Gastrocnemius medialis (tissue), 4 donors: ENCODE results near the gene COBL.

Experiments
- POLR2A ChIP-seq, 2 donors: fragments of 450-650 bp; IDR thresholded peaks; one replicate each; pipeline ENCODE4 v1.6.1; 2017; ENCODE audit warnings: antibody characterized with exemption in 2 of 2, mild to moderate bottlenecking in 2 of 2, moderate library complexity in 2 of 2
- TF ChIP-seq, protein P1 (sequence below), 5 experiments: fragments of 450-650 bp in 3 of 5; fragments of 200-600 bp in 2 of 5; sonication (generic) in 2 of 5; IDR thresholded peaks in 4 of 5; conservative IDR thresholded peaks in 1 of 5; 1 replicate in 4 of 5; 2 replicates in 1 of 5; pipeline ENCODE4 v1.5.1; 2016 to 2019; ENCODE audit warnings: antibody characterized with exemption in 5 of 5, mild to moderate bottlenecking in 3 of 5, moderate library complexity in 3 of 5

DNA sequence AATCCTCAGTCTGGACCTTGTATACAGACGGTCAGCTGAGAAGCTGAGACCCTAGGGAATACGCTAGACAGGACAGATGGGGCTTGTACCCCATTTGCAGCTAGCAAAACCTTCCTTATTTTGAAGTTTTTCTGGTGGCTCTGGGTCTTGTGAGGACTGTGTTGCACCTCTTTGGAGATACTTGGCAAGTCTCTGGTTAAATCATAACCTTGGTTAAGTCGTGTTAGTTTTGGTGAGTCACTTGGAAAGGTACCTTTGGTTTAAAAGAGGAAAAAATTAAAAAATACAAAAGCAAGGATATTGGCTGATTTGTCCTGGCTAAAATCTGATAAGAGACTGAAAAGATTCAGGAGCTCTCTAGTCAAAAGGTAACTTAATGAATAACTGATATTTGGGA is 140.6 kb downstream of the COBL start:
- TF ChIP-seq, protein P1, sequence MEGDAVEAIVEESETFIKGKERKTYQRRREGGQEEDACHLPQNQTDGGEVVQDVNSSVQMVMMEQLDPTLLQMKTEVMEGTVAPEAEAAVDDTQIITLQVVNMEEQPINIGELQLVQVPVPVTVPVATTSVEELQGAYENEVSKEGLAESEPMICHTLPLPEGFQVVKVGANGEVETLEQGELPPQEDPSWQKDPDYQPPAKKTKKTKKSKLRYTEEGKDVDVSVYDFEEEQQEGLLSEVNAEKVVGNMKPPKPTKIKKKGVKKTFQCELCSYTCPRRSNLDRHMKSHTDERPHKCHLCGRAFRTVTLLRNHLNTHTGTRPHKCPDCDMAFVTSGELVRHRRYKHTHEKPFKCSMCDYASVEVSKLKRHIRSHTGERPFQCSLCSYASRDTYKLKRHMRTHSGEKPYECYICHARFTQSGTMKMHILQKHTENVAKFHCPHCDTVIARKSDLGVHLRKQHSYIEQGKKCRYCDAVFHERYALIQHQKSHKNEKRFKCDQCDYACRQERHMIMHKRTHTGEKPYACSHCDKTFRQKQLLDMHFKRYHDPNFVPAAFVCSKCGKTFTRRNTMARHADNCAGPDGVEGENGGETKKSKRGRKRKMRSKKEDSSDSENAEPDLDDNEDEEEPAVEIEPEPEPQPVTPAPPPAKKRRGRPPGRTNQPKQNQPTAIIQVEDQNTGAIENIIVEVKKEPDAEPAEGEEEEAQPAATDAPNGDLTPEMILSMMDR (IDR thresholded peaks at IDR 0.05 in 4 of 5, conservative IDR thresholded peaks at IDR 0.05 in 1 of 5), result no peak
- no peak for TF ChIP-seq POLR2A (IDR thresholded peaks at IDR 0.05)
